Activated B cell treated with CpG ODN at 0.5 μM for 24 hours (primary cell): ENCODE measurements around the gene CA12. TPM values are rescaled to one million over a fixed set of nuclear protein-coding genes. Genes with fewer than 3 reads are reported as not detected.

Experiments
- ATAC-seq: fragments of 200-7000 bp; cut with Tn5 transposase; one replicate; pipeline ENCODE4 v1.10.0; 2021; ENCODE audit warnings: low read depth, mild to moderate bottlenecking, moderate library complexity
- CTCF ChIA-PET: fragments of 350-600 bp; sonication (Branson Sonifier 250); formaldehyde crosslinking; loops from one replicate; lab custom pipeline; 2021; ENCODE audit warnings: antibody characterized with exemption; lab: Charles Lee
- POLR2A ChIA-PET: fragments of 350-600 bp; sonication (Branson Sonifier 250); formaldehyde crosslinking; loops from one replicate; lab custom pipeline; 2021; ENCODE audit warnings: antibody characterized with exemption; lab: Charles Lee
- DNase-seq: peaks from one replicate; pipeline ENCODE4 v3.0.0; 2022
- H3K27ac Mint-ChIP-seq: one replicate; pipeline ENCODE4 v1.8.0; 2020; ENCODE audit warnings: mixed read lengths
- H3K27me3 Mint-ChIP-seq: one replicate; pipeline ENCODE4 v1.8.0; 2021; ENCODE audit warnings: mixed read lengths
- H3K36me3 Mint-ChIP-seq: one replicate; pipeline ENCODE4 v1.8.0; 2021; ENCODE audit warnings: low read depth, mixed read lengths
- H3K4me1 Mint-ChIP-seq: one replicate; pipeline ENCODE4 v1.8.0; 2021; ENCODE audit warnings: mixed read lengths
- H3K4me3 Mint-ChIP-seq: one replicate; pipeline ENCODE4 v1.8.0; 2020; ENCODE audit warnings: mild to moderate bottlenecking, mixed read lengths
- H3K9me3 Mint-ChIP-seq: one replicate; pipeline ENCODE4 v1.8.0; 2020; ENCODE audit warnings: mixed read lengths
- CTCF ChIP-seq: fragments of 200-600 bp; IDR thresholded peaks from one replicate; pipeline ENCODE4 v1.8.0; 2022; ENCODE audit warnings: antibody characterized with exemption, mild to moderate bottlenecking
- intact Hi-C: fragments of 100-400 bp; cut with micrococcal nuclease; formaldehyde crosslinking; loops from one replicate; pipeline ENCODE4 v1.15.1; 2024
- total RNA-seq: library from RNA; stranded (reverse); gene quantifications from 2 replicates; pipeline ENCODE4 v1.2.3, GENCODE V29; 2022

Gene CA12
- total RNA-seq, 1 donor from 2014 or later, result not detected

- no peaks in the 10 kb centered on the region for H3K9me3 Mint-ChIP-seq
- DNase-seq (no peak), ATAC-seq (no peak)
- H3K36me3 Mint-ChIP-seq, result no peaks in the 10 kb centered on the region
- intact Hi-C loops, result no loop called here
- CTCF ChIA-PET, result no interaction called here
- H3K4me1 Mint-ChIP-seq, result no peaks in the 10 kb centered on the region
- no peak overlapping the region for H3K27ac Mint-ChIP-seq
- POLR2A ChIA-PET, result no interaction called here
- TF ChIP-seq CTCF, result no peak
- peaks cover 12% of the 10 kb centered on the region for H3K27me3 Mint-ChIP-seq
- H3K4me3 Mint-ChIP-seq, result no peak overlapping the region
Measured at GRCh38 chr15:63389902-63390670, 8.4 kb upstream of the CA12 start.

GRCh38 chr15:63388511-63388910 is 6.9 kb upstream of the CA12 start:
- Mint-ChIP-seq H3K36me3 (no peaks in the 10 kb centered on the region), H3K27ac (no peak overlapping the region), H3K9me3 (no peaks in the 10 kb centered on the region), H3K4me1 (no peaks in the 10 kb centered on the region), H3K4me3 (no peak overlapping the region), H3K27me3 (peaks cover 15% of the 10 kb centered on the region)
- no peak for DNase-seq
- no peak for ATAC-seq
- POLR2A ChIA-PET, result no interaction called here
- CTCF ChIA-PET, result interaction anchor here (1.2 kb wide), 1 partner anchor 40 kb away, joined by 3 read pairs; no protein-coding TSS in a partner anchor
- intact Hi-C loops, result no loop called here
- TF ChIP-seq CTCF, result no peak

DNA sequence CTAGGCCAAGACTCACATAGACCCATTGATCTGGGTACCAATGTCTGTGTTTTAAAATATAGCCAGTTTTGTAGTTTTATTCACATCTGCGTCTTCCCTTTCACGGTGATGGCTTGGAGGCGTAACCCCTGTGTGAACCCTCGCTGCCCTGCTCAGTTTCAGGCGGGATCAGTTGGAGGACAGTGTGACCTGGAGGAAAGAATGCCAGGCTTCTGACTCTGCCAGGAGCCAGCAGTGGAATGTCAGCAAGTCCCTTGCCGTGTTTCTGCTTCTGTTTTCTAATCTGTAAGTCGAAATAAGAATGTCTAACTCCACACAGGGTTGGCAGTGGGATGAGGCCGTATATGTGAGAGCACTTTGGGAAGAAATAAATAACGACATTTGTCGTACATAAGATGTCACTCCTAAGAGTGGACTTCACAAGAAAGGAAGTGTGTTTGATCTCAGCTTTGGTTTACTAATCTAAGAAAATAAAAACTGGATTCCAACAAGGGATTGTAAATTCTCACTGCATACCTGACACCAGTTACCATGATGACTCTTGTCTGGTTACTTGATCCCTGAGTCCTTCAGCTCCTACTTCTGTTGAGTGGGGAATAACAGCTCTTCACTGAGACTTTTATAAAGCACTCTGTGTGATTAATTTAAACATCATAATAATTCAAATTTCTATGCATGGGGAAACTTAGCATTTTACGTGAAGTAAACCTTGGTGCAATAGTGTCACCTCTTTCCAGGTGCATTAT is 6.3 kb upstream of the CA12 start:
- ChIA-PET CTCF (no interaction called here), POLR2A (no interaction called here)
- DNase-seq, result no peak
- peaks cover 18% of the 10 kb centered on the region for H3K27me3 Mint-ChIP-seq
- no peaks in the 10 kb centered on the region for H3K4me1 Mint-ChIP-seq
- no peak for ATAC-seq
- no peaks in the 10 kb centered on the region for H3K9me3 Mint-ChIP-seq
- TF ChIP-seq CTCF, result no peak
- H3K27ac Mint-ChIP-seq, result no peak overlapping the region
- no peak overlapping the region for H3K4me3 Mint-ChIP-seq
- intact Hi-C loops, result no loop called here
- H3K36me3 Mint-ChIP-seq, result no peaks in the 10 kb centered on the region

DNA sequence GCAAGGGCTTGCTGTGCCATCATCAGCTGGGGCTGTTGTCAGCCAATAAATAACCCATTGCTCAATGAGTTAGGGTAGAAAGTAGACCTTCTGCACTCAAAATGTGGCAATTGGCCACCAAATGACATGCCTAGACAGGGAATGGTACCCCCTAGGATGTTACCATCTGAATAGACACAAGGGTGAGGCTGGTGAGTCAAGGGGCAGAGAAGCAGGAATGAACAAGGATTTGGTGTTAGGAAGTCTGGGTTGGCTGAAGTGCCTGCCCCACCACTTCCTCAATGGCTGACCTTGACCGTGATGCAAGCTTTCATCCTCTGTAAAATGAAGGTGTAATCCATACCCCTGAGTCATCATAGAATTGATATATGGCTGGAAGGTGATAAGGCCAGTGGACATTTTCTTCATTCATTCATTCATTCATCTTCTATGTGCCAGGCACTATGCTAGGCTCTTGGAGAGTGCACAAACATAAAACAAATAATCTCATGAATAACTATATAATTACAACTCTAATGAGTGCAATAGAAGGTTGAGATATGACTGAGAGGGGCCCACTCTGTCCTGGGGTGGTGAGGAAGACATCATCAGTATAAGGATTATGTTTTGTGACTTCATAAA is 4.4 kb upstream of the CA12 start:
- Mint-ChIP-seq H3K27me3 (peaks cover 34% of the 10 kb centered on the region), H3K9me3 (no peaks in the 10 kb centered on the region), H3K27ac (no peak overlapping the region), H3K36me3 (no peaks in the 10 kb centered on the region), H3K4me1 (peaks cover 10% of the 10 kb centered on the region), H3K4me3 (no peak overlapping the region)
- TF ChIP-seq CTCF, result no peak
- ChIA-PET POLR2A (no interaction called here), CTCF (no interaction called here)
- ATAC-seq (no peak), DNase-seq (no peak)
- intact Hi-C loops, result no loop called here

- H3K9me3 Mint-ChIP-seq, result no peaks in the 10 kb centered on the region
- DNase-seq (no peak), ATAC-seq (no peak)
- POLR2A ChIA-PET, result no interaction called here
- TF ChIP-seq CTCF, result no peak
- CTCF ChIA-PET, result no interaction called here
- peaks cover 43% of the 10 kb centered on the region for H3K27me3 Mint-ChIP-seq
- intact Hi-C loops, result no loop called here
- H3K4me1 Mint-ChIP-seq, result peaks cover 15% of the 10 kb centered on the region
- no peak overlapping the region for H3K27ac Mint-ChIP-seq
- no peaks in the 10 kb centered on the region for H3K36me3 Mint-ChIP-seq
- no peak overlapping the region for H3K4me3 Mint-ChIP-seq
Measured at GRCh38 chr15:63384906-63385305, 3.3 kb upstream of the CA12 start.
